Neural crest cell (in vitro differentiated cells): ENCODE data around the gene FBXO9. TPM values are rescaled to one million over a fixed set of nuclear protein-coding genes. Genes with fewer than 3 reads are reported as not detected.

Source experiments
- DNase-seq: peaks from one replicate; pipeline ENCODE4 v3.0.0; 2021; ENCODE audit warnings: low read depth, mixed read lengths, low spot score
- H3K27ac Mint-ChIP-seq: one replicate; pipeline ENCODE4 v1.8.0; 2021; ENCODE audit warnings: mild to moderate bottlenecking, mixed read lengths; ENCODE audit not compliant: unreplicated experiment
- H3K27me3 Mint-ChIP-seq: 2 replicates; pipeline ENCODE4 v1.8.0; 2021; ENCODE audit warnings: low read depth, mild to moderate bottlenecking, mixed read lengths
- H3K36me3 Mint-ChIP-seq: 2 replicates; pipeline ENCODE4 v1.8.0; 2021; ENCODE audit warnings: low read depth, mild to moderate bottlenecking, mixed read lengths
- H3K4me1 Mint-ChIP-seq: 2 replicates; pipeline ENCODE4 v1.8.0; 2021; ENCODE audit warnings: mixed read lengths
- H3K4me3 Mint-ChIP-seq: one replicate; pipeline ENCODE4 v1.8.0; 2021; ENCODE audit warnings: mild to moderate bottlenecking, mixed read lengths
- H3K9me3 Mint-ChIP-seq: 2 replicates; pipeline ENCODE4 v1.8.0; 2021; ENCODE audit warnings: mixed read lengths
- CTCF ChIP-seq: fragments of 200-600 bp; sonication (generic); conservative IDR thresholded peaks from 2 replicates; pipeline ENCODE4 v1.5.0; 2021; ENCODE audit warnings: antibody characterized with exemption, mild to moderate bottlenecking
- total RNA-seq: library from RNA; stranded (reverse); gene quantifications from 2 replicates; pipeline ENCODE4 v1.2.1, GENCODE V29; 2021

FBXO9 gene
- total RNA-seq, 1 donor from 2014 or later: 48.3 TPM

- Mint-ChIP-seq H3K9me3 (no peaks in the 10 kb centered on the region), H3K27ac (no peak overlapping the region), H3K4me1 (peaks cover 9% of the 10 kb centered on the region), H3K4me3 (no peak overlapping the region), H3K27me3 (no peaks in the 10 kb centered on the region), H3K36me3 (peaks cover 7% of the 10 kb centered on the region)
- DNase-seq: no peak
- no peak for TF ChIP-seq CTCF
These were observed 39.7 kb downstream of the FBXO9 start for GRCh38 chr6:53104916-53105315.

GRCh38 chr6:53107091-53107490, 41.9 kb downstream of the FBXO9 start:
- peaks cover under 1% of the 10 kb centered on the region for H3K36me3 Mint-ChIP-seq
- peaks cover 9% of the 10 kb centered on the region for H3K4me1 Mint-ChIP-seq
- H3K9me3 Mint-ChIP-seq: no peaks in the 10 kb centered on the region
- no peaks in the 10 kb centered on the region for H3K27me3 Mint-ChIP-seq
- H3K27ac Mint-ChIP-seq: no peak overlapping the region
- DNase-seq: no peak
- TF ChIP-seq CTCF: no peak
- H3K4me3 Mint-ChIP-seq: no peak overlapping the region

GRCh38 chr6:53109612-53110011, 44.4 kb downstream of the FBXO9 start:
- DNase-seq: no peak
- H3K4me3 Mint-ChIP-seq: no peak overlapping the region
- peak overlapping the region; percentile 30 for H3K27ac Mint-ChIP-seq
- no peaks in the 10 kb centered on the region for H3K27me3 Mint-ChIP-seq
- no peaks in the 10 kb centered on the region for H3K36me3 Mint-ChIP-seq
- H3K4me1 Mint-ChIP-seq: peaks cover 4% of the 10 kb centered on the region
- H3K9me3 Mint-ChIP-seq: no peaks in the 10 kb centered on the region
- TF ChIP-seq CTCF: no peak

- peaks cover 4% of the 10 kb centered on the region for H3K4me1 Mint-ChIP-seq
- H3K27me3 Mint-ChIP-seq: no peaks in the 10 kb centered on the region
- H3K27ac Mint-ChIP-seq: no peak overlapping the region
- H3K36me3 Mint-ChIP-seq: no peaks in the 10 kb centered on the region
- H3K4me3 Mint-ChIP-seq: no peak overlapping the region
- no peaks in the 10 kb centered on the region for H3K9me3 Mint-ChIP-seq
- DNase-seq: no peak
- no peak for TF ChIP-seq CTCF
These were observed 46.7 kb downstream of the FBXO9 start for GRCh38 chr6:53111865-53112264.

GRCh38 chr6:53112404-53112803, 47.2 kb downstream of the FBXO9 start:
- Mint-ChIP-seq H3K4me3 (no peak overlapping the region), H3K4me1 (peaks cover 4% of the 10 kb centered on the region), H3K36me3 (no peaks in the 10 kb centered on the region), H3K27ac (no peak overlapping the region), H3K9me3 (no peaks in the 10 kb centered on the region), H3K27me3 (no peaks in the 10 kb centered on the region)
- no peak for DNase-seq
- TF ChIP-seq CTCF: no peak

- no peak for DNase-seq
- H3K9me3 Mint-ChIP-seq: no peaks in the 10 kb centered on the region
- H3K27me3 Mint-ChIP-seq: no peaks in the 10 kb centered on the region
- TF ChIP-seq CTCF: no peak
- no peak overlapping the region for H3K27ac Mint-ChIP-seq
- H3K36me3 Mint-ChIP-seq: no peaks in the 10 kb centered on the region
- H3K4me1 Mint-ChIP-seq: peaks cover 4% of the 10 kb centered on the region
- H3K4me3 Mint-ChIP-seq: no peak overlapping the region
These were observed 47.7 kb downstream of the FBXO9 start for GRCh38 chr6:53112871-53113270.
